ENCODE results near the gene PANK2. TPM values are rescaled to one million over a fixed set of nuclear protein-coding genes. Genes with fewer than 3 reads are reported as not detected.

PANK2 gene
- total and polyA plus RNA-seq, 3 donors from 2014 or later, result 57.9 to 71.2 (median 63.4) TPM

- 7 to 8% methylated on average over 15 of the region's 15 CpGs for WGBS, 2 donors
- no peaks in the 10 kb centered on the region for H3K36me3 ChIP-seq (ENCODE audit: low read depth, missing control alignments)
- no peaks in the 10 kb centered on the region for H3K9me3 ChIP-seq
- DNase-seq, result no peak
- H3K4me1 ChIP-seq, result peaks cover 12% of the 10 kb centered on the region
- no peaks in the 10 kb centered on the region for H3K27me3 ChIP-seq
- peak overlapping the region; percentile 97 to 98 for H3K27ac ChIP-seq
- TF ChIP-seq POLR2A (IDR thresholded peaks at IDR 0.05), result no peak
- H3K4me3 ChIP-seq, result peak overlapping the region; percentile 71 to 99
- intact Hi-C loops (cut with DNase I; ENCODE audit: low total_unique reads), result no loop called here
Observed at GRCh38 chr20:3887876-3888620, 1.1 kb upstream of the PANK2 start.

GRCh38 chr20:3889489-3890397, 556 bp downstream of the PANK2 start:
- H3K9me3 ChIP-seq, result no peaks in the 10 kb centered on the region
- H3K36me3 ChIP-seq (ENCODE audit: low read depth, missing control alignments), result no peaks in the 10 kb centered on the region
- H3K4me3 ChIP-seq, result peak overlapping the region; percentile 71 to 99
- TF ChIP-seq POLR2A (IDR thresholded peaks at IDR 0.05) (no peak), CTCF (IDR thresholded peaks at IDR 0.05) (no peak)
- peak overlapping the region; percentile 97 to 98 for H3K27ac ChIP-seq
- peak; percentile 62 for DNase-seq
- intact Hi-C loops (cut with DNase I; ENCODE audit: low total_unique reads), result no loop called here
- WGBS, 2 donors, result 0 to 1% methylated on average over 12 to 42 of the region's 68 CpGs
- H3K27me3 ChIP-seq, result no peaks in the 10 kb centered on the region
- H3K4me1 ChIP-seq, result peaks cover 14% of the 10 kb centered on the region

GRCh38 chr20:3890398-3890751, 1.2 kb downstream of the PANK2 start:
- peaks cover 14% of the 10 kb centered on the region for H3K4me1 ChIP-seq
- H3K27ac ChIP-seq, result peak overlapping the region; percentile 97 to 98
- DNase-seq, result no peak
- no peaks in the 10 kb centered on the region for H3K9me3 ChIP-seq
- no peaks in the 10 kb centered on the region for H3K36me3 ChIP-seq (ENCODE audit: low read depth, missing control alignments)
- 2% methylated on average over 3 of the region's 3 CpGs for WGBS, 2 donors
- TF ChIP-seq POLR2A (IDR thresholded peaks at IDR 0.05) (no peak), CTCF (IDR thresholded peaks at IDR 0.05) (no peak)
- H3K27me3 ChIP-seq, result no peaks in the 10 kb centered on the region
- peak overlapping the region; percentile 71 to 99 for H3K4me3 ChIP-seq
- intact Hi-C loops (cut with DNase I; ENCODE audit: low total_unique reads), result no loop called here

GRCh38 chr20:3890999-3891929, 2.1 kb downstream of the PANK2 start:
- TF ChIP-seq CTCF (IDR thresholded peaks at IDR 0.05) (no peak), POLR2A (IDR thresholded peaks at IDR 0.05) (no peak)
- Histone ChIP-seq H3K27ac (peak overlapping the region in 1 of 2 donors; percentile 98), H3K4me3 (peak overlapping the region in 1 of 2 donors; percentile 71), H3K4me1 (peaks cover 16% of the 10 kb centered on the region), H3K9me3 (no peaks in the 10 kb centered on the region), H3K27me3 (no peaks in the 10 kb centered on the region), H3K36me3 (ENCODE audit: low read depth, missing control alignments) (no peaks in the 10 kb centered on the region)
- 26 to 34% methylated on average over 16 of the region's 16 CpGs for WGBS, 2 donors
- intact Hi-C loops (cut with DNase I; ENCODE audit: low total_unique reads), result no loop called here
- DNase-seq, result no peak

Data from testis (tissue), 3 donors.